ELR (cell line): ENCODE data around the gene PPP1R10.

ENCODE experiments used
- DNase-seq: peaks from one replicate; pipeline ENCODE4 v3.0.0-alpha.2; 2015; ENCODE audit warnings: low read depth

Gene PPP1R10

DNA sequence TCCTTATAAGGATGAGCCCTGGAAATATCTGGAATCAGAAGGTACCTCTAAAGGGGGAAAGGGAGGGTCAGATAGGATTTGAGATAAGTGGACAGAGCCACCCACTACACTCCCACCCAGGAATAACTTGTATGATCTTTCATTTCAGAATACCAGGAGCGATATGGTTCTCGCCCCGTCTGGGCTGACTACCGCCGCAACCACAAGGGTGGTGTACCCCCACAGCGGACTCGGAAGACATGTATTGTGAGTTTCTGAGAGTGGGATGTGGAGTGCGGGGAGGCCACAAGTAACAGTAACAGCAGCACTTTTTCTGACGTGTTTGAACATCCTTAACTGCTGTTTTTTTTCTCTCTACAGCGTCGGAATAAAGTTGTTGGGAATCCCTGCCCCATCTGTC, 2.5 kb upstream of the PPP1R10 start:
- no peak for DNase-seq

DNA sequence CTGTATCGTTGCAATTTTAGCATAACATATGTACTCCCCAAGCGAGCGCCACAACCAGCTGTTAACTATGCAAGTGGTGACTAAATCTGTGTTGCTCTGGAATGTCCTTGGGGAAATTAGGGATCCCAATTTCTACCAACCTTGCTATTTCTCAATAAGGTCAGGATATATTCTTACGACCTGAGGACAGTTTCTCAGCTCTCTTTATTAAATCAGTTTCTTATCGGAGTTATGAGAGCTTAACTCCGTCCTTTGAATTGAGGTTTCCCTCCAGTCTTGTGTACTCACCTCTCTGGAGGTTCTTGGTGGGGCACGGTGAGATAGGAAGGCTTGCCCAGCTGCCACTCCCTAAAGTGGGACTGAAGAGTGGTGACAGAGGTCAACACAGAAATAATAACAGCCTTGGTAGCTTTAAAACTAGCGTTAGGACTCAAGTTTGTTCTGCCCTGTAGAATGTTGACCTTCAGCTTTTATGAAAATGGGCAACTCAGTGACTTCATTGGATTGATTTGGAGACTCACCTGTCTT, 1.3 kb upstream of the PPP1R10 start:
- DNase-seq, result peak; percentile 45

DNA sequence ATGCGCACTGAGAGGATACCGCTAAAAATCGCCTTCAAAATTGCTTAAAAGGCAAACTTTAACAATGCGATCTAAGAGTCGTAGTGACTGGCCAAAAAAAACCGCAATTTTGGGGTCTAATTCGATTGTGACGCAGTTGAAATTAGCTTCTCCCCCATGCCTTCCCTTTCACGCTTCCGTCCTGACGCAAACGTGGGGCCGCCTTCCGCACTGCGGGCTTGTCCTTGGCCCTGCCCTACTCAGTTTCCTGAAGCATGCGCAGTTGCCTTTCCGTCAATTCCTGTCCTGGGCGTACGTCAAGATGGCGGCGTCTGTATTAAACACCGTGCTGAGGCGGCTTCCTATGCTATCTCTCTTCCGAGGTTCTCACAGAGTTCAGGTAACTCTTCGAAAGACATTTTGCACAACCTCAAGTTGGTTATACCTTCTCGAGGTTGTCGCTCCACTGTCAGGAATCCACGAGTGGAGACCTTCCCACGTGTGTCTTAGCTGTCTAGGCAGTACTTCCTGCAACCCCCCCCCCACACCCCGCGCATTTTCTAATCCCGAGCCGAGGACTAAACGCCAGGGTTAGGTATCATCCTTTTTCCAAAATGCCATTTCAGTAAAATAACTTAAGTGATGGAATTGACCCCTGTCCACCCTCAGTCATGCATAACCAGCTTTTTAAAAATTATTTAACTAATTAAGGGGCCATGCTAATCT, 674 bp upstream of the PPP1R10 start, which contains the start of gene MRPS18B:
Gene MRPS18B (plus strand): TSS at position 276 of the 705 bp plus-strand sequence. CDS start 26 bp downstream, at position 302.
- DNase-seq, result peak; percentile 98

DNA sequence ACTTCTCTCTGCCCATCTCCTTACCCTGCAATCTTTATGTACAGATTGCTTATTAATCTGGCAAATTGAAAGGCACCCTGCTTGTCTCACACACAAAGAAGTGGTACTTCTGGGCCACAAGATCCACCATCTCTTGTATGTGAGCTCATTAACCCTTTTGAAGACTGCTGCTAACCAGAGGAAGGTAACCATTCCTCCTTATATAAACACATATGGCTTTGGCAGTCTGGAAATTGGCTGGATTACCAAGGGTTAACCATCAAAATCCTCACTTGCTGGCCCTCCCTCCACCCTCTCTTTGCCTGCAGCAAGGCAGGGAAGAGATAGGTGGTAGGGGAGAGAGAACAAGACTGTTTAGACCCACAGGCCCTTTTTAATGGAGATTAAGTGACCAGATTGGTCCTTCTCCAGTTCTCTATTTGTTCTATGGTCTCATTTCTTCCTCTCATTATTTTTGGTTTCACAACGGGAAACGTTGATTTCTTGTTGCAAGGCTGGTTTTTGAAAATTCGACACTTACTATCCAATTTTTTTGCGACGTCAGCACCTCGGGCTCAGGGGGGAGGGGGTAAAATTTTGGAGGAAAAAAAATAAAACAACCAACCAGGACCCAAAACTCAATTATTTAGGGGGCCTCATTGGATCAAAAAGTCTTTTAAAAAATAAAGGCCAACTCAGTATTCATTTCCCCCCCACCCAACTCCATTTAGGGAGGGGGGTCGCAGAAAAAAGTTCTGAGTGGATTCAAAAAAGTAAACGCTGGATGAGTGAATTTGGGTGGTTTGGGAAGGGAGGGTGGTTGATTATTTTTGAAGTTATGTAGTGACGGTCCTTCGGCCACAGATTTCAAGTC, 859 bp downstream of the PPP1R10 start:
- DNase-seq, result peak; percentile 63

DNA sequence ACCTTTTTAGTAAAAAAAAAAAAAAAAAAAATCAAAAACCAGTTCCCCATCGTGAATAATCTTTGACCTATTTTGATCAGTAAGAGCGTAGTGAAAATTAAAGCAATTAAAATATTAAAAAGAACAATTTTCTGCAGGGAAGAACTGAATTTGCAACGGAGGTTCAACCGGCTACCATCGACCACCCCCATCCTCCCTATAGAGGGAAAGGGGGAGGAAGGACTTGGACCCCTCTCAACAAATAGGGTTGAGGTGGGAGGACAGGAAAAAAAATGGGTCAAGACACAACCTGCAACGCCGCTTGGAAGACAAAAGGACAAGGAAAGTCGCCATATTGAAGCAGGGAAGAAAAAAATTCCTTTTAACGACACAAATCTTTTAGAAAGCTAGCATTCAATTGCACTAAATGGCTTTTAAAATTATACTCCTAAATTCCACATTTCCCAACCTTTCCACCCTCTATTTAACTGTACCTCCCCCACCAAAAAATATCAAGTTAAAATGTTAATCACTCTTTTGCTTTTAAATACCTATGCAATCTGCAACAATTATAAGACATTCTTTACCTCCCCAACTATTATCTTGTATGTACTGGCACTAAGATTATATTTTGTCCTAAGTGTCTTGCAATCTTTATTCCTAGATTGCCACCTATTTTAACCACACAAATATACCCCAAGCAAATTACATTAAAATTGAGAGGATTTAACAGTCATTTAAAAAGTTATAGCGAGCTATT, 1.7 kb downstream of the PPP1R10 start:
- peak; percentile 91 for DNase-seq

DNA sequence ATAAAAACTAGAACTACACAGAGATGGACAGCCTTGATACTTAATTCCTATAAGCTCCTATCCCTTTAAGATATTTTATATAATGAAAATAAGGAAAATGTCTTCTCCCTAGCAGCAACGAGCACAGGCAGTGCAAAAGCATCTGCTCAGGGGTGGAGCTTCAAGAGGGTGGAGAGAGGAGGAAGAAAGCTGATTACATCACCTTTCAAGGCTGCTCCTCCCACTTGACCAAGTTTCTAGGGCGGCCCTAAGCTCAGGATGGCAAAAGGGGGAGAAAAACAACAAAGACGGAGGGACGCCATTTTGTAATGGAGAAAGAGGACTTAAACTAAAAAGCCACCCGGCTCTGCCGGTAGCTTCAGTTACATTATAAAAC, 2.2 kb downstream of the PPP1R10 start:
- peak; percentile 98 for DNase-seq

DNA sequence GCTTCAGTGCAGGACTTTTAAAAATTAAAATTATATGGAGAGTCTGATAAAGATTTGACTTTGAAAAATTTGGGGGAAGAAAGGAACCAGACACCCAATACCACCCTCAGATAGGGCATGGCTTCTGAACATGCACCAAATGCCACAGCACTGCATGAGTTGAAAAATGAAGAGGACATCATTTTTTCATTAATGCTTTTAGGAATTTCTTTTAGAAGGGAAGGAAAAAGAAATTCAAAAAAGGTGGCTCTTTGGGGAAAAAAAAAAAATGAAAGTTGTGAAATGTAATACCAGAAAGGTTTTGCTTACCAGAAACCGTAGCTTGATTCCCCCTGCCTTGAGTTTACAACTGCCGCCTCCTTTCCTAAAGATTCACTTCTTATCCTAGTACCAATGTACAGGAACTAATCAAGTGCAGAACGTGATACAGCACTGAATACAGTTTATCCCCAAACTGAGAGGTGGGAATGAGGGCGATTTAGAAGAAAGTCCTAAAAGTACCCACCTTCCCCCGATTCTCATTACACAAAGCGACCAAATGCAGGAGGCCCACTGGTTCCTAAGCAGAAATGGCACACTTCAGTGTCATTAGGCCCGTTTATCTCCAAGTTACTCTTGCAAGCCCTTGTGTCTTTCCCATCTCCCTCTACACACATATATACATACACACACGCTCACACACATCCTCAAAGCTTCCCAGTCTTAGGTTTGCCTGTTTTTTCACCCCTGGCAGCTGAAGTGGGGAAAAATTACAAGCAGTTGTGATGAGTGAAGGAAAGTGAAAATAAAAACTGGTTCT, 2.8 kb downstream of the PPP1R10 start:
- no peak for DNase-seq

DNA sequence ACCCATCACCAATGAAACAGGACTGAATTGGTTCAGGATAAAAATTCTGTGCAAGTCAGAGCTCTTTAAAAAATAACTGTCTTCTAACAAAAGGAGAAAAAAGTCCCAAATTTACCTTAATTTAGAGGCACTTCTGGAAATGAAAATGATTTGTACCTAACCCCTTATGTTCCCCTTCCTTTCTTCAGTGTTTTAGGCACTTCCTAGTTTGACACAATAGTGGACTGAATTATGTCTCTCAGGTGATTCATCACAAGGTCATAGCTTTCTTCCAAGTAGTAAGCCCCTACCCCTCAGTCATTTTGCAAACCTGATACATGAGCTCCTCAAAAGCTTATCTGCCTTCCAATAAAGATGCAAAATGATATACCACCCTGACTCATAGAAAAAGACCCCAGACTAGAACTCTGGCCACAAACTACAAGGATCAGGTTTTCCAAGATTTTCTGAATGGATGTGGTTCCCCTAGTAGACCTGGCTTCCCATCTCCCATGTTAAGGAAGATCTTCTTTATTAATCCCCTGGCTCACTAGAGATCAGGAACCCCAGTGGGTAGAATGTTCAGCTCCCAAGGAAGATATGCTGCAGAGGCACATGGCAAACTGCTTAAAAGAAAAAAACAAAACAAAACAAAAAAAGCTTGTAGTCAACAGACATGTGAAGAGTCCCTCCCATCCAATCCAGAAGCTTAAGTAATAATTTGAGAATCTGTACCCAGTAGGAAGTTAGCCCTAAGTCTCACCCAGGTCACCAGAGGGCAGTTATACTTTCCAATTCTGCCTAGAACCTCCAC, 3.6 kb downstream of the PPP1R10 start:
- DNase-seq, result peak; percentile 73

DNA sequence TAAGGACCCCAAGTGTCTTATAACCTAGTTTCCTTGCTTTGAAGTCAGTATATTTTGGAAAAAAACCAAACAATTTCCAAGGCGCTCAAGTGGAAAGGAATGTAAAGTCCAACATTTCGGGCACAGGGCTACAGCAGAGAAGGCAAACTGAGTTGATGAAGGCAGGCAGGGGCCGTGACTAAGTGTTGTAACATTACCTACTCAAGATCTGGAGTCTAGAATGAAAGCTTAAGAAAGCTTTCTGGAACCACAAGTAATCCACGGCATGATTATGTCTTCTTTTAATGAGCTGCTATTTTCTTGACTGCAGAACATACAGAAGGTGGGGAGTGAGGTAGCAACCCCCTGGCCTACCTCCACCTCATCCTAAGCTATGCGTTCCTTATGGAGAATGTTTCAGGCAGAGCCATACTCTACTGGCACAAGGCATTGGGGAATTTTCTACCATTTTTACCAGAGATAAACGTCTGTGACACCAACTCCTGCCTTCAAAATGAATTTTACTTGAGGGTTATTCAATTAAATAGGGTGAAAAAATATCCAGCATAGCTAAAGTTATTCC, 4.3 kb downstream of the PPP1R10 start:
- DNase-seq, result peak; percentile 50

DNA sequence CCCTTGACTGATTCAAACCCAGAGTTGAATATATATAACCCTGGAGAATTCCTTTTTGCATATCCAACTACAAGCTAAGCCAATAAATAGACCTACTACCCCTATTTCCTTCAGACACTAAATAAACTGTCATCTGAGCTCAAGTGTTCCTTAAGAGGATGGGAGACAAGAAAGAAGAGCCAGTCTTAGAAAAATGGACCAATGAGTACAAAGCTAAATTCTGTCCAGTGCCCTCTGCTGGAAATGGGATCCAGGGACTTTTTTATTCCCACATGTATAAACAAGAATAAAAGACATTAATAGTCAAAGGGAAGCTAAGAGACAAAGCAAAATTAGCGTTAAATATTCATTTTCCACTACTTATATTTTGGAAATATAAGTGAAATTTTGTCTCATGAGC, 4.8 kb downstream of the PPP1R10 start:
- DNase-seq, result peak; percentile 61

DNA sequence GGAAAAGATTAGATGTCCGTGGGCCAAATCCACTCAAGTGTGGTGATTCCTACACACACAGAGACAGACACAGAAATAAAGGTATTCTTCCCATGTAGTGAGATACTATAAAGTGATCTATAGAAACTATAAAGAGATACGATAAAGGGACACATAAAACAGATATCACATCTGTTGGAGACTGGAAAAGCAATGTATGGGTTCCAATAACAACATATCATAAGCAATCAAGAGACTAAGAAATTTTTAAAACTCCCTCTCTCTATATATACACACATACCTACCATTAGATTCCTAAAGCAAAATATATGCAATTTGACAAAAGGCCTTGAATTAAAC, 5.2 kb downstream of the PPP1R10 start:
- no peak for DNase-seq

DNA sequence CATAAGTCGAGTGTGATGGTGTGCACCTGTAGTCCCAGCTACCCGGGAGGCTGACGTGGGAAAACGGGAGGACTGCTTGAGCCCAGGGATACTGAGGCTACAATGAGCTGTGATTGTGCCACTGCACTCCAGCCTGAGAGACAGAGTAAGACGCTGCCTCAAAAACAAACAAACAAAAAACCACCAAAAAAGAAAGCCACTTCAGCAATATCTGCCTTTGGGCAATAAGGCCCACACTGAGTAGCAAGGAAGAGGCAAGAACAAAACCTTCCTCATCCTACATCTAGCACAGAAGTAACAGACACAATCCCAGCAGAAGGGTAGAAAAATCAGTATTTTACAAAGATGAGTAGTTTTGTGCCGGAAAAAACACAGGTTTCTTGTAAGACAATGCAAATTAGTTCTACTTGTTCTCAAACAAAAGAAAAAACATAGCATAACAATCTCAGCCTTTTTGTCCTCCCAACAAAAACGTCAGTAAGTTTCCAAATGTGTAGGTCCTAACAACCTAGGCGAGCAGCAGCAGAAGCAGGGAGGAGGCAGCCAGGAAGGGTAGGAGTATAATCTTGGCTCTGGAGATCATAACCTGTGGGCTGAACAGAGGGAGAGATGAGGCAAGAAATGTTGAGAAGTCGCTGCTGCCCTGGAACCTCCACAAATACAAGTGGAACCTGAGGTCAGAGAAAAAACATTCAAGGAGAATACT, 5.7 kb downstream of the PPP1R10 start:
- DNase-seq, result no peak

DNA sequence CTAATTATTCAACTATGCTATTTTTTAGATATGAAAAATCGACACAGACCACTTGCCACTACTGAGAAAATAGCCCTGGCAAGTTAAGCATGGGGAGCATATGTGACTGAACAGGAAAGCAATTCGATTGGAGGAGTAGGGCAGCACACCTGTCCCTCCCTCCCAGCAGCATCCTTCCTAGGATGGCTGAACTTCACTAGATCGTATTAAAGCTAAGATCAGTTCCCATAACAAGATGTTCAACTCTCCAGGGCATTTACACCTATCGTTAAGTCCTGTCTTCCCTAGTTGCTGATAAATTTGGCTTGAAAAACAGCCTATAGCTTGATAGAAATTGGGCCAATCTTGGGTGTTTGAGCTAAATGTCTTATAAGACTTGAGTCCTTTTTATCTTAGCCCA, 7.0 kb downstream of the PPP1R10 start:
- no peak for DNase-seq

DNA sequence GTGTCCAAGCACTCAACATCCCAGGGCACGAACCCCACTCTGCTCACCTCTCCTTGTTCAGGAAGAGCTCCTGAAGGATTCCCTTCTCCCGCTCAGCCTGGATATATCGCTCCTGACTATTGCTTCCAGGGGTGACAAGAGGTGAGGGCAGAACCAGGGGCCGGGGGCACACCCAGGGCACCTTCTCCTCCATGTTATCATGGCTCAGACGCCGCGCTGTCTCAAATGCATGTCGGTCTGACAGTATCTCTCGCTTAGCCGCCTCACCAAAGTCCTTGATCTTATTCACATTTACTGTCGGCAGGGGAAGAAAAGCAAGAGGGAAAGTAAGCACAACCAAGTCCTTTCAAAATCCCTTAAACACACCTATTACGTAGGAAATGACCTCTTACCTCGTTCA, 13.1 kb downstream of the PPP1R10 start:
- no peak for DNase-seq

DNA sequence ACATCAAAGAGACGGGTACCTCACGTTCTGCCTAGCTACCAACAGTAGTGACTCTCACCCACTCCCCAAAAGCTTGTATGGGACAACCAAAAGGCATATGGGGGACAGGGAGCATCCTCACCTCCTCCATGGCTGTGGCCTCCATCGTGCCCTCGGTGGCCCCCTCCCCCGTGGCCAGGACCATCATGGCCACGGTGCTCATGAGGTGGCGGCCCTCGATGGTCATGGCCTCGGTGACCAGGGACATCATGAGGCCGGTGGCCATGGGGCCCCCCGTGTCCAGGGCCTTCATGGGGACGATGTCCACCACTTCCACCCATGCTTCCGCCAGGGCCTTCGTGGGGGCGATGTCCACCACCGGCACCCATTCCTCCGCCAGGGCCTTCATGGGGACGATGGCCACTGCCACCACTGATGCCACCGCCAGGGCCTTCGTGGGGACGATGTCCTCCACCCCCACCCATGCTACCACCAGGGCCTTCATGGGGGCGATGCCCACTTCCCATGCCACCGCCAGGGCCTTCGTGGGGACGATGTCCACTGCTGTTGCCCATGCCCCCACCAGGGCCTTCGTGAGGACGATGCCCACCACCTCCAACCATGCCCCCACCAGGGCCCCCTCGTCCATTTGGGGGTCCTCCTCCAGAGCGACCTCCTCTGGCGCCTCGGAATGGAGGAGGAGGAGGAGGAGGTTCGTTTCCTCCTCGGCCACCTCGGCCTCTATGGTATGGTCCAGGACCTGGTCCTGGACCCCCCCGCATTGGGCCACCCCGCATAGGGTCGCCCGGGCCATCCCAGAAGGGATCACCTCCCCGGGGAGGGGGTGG, 15.0 kb downstream of the PPP1R10 start:
- DNase-seq, result no peak

DNA sequence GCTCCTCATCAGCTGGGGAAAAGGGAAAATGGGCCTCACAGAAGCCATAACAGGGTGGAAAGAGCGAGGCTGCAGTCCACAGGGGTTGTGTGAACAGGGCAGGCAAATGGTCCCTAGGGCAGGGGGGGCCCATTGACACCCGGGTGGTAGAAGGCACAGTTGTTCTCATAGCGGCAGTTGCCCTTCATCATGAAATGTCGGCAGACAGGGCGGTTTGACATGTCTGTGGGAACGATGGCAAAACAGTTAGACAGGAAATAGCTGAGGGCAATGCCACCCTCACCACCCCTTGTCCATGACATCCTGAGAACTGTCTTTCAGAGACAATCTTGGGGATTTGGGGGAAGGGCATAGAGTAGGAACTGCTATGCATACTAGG, 15.6 kb downstream of the PPP1R10 start:
- no peak for DNase-seq

DNA sequence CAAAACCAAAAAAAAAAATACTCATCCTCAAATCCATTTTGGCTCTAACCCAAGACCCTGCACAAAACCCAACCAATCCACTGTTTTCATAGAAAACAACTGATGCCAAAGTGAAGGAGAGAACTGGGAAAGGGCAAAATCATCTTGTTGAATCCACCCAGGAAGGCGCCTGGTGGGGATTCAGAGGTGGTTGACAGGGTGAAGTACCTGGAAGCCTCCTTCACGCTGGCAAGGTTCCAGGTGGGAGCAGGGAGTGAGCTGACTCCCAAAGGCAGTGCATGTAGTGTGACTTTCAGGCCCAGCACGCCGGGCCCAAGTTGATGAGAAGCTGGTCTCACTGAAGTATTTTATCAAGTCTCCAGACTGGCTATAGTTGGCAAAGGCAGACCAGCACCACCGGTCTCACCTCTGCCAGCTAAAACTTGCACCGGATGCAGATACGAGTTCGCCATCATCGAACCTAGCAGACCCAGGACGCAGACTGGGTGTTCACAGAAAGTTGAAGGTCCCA, 16.5 kb downstream of the PPP1R10 start:
- DNase-seq, result no peak

DNA sequence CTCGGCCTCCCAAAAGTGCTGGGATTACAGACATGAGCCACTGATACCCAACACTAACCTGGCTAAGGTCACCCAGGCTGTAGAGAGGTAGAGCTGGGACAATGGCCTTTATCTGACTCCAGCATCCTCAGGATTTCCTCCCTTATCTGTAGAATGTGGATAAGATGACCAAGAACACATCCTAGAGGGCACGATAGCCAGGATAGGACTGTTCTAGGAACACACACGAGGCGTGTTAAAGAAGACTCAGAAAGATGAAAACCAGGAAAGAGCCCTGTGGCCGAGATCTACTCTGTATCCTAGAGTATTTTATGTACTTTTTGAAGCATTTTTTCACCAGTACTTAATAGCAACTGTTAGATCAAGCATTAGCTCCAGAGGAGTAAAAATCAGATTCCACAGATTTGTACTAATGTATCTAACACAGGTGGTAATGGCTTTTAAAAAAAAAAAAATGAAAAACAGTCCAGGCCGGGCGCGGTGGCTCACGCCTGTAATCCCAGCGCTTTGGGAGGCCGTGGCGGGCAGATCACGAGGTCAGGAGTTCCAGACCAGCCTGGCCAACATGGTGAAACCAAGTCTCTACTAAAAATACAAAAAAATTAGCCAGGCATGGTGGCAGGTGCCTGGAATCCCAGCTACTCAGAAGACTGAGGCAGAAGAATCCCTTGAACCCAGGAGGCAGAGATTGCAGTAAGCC, 17.3 kb downstream of the PPP1R10 start:
- no peak for DNase-seq
